GM18873 (cell line): ENCODE results near the gene DOCK6.

ENCODE experiments used
- ATAC-seq: cut with Tn5 transposase; IDR thresholded peaks from one replicate; pipeline ENCODE4 v1.9.1; 2021; ENCODE audit warnings: mild to moderate bottlenecking, moderate library complexity, moderate number of reproducible peaks; ENCODE audit not compliant: unreplicated experiment, low FRiP score

Gene DOCK6

GRCh38 chr19:11247934-11248333 lies 14.4 kb downstream of the DOCK6 start:
- no peak for ATAC-seq

DNA sequence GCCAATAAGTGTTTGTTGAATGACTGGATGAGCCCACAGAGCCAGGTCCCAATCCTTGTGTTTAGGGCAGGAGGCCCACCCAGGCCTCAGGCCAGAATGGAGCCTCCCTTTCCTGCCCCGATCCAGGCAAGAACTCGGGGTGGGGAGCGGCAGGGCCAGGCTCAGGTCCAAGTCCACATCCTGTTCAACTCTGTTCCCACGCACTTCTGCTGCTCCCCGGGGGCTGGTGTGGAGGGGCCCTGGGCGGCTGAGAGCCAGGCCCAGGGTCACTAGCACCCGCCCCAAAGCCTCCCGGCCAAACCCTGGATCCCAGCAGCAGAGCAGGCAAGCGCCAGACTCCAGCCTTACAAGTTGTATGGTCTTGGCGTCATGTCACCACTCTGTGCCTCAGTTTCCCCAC lies 14.9 kb downstream of the DOCK6 start:
- no peak for ATAC-seq

DNA sequence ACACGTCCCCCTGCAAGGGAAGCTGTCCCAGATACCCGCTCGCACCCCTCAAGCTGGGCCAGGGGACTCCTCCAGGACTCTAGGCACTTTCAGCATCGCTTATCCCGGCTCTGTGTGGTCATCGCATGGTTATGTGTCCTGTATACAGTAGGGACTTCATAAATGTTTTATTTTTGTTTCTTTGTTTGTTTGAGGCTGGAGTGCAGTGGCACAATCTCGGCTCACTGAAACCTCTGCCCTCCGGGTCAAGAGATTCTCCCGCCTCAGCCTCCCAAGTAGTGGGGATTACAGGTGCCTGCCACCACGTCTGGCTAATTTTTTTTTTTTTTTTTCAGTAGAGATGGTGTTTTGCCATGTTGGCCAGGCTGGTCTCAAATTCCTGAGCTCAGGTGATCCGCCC lies 15.4 kb downstream of the DOCK6 start:
- ATAC-seq: no peak

DNA sequence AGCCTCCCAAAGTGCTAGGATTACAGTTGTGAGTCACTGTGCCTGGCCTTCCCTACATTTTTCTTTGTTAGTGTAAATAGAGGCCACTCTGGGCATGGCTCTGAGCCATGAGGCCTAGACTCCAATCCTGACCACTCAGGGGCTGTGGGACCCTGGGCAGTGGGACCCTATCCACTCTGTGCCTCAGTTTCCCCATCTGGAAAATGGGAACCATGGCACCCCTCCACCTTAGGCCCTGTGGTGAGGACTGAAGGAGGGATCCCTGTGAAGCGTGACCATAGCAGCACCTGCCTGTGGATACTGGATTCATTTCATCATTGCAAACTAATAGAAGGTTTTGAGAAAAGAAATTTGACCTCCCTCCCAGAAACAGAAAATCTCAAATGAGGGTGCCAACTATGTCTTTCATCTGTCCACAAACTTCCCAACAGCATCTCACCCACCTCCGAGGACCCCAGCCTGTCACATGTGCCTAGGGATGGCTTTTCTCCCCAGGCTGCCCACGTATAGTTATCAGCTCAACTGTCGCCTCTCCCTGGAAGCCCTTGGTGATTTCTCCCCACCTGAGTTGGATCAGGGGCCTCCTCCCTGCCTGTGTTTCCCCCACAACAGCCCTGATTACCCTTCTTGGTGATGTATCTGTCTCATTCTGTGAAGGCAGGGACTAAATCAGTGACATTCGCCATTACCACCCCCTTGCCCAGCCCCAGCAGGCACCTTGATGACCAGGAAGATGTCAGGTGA lies 17.3 kb downstream of the DOCK6 start:
- ATAC-seq: no peak

DNA sequence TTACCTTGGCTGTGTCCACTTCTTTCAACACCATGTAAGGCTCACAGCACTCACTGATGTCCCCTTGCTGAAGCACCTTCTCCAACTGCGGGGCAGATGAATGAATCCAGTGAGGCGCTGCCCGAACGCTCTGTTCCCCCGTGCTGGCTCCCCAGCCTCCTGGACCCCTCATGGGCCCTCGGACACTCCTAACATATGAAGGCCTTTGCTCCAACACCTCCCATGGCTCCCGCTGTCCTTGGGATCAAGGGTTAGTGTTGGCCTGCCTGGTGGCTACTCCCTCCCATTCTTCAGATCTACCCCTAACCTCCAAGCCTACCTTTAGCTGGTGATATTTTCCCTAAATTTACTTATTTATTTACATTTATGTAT lies 18.5 kb downstream of the DOCK6 start:
- ATAC-seq: no peak

DNA sequence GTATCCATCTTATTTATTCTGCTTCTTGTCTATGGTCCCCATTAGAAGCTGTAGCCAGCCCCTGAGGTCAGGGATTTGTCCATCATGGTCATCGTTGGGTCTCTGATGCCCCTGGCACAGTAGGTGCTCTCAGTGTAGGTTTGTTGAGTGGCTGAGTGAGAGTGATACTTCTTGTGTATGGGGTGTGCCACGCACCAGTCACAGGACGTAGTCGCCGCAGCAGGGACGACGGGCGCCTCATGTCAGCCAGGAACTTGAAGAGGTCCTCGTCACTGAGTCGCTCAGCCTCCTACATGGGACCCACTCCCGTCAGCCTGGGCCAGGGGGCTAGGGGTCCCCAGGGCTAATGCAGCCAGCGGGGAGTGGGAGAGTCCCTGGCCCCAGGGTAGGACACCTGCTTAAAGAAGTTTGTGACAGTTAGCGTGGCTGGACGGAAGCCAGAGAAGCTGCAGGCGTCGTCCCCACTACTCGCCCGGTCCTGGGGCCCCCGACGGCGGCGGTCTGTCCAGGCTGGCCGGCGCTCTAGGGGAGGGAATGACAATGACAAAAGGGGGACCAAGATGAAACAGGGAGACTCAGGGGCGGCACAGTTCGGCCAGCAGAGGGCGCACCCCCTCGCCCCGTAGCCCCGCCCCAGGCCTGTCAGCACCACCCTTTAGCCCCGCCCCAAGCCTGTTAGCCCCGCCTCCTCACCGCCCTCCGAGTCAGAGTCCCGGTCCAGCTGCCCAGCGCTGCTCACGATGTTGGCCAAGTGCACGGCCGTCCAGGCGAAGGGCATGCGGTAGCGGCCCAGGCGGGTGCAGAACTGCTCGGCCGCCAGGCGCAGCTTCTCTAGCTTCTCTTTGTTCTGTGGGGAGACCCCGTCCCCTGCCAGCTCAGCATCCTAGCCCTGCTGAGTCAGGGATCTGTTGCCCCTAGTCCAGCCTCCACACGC lies 19.2 kb downstream of the DOCK6 start:
- no peak for ATAC-seq

DNA sequence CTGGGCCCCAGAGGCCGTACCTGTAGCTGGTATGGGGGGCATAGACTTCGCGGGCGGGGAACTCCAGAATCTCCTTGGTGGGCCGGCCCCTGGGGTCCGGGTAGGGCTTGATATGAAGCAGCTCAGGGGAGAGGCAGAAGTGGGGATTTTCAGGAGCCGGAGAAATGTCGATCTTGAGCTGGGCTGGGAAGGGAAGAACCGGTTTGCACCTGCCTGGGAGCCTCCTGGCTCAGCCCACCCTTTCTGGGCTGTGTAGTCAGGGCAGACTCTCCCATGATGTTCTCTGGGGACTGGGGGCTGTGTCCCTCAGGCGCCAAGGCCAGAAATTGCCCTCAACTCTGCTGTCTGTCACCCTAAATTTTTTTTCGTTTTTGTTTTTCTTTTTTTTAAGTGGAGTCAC lies 20.3 kb downstream of the DOCK6 start:
- ATAC-seq: no peak

- no peak for ATAC-seq
These were observed 22.3 kb downstream of the DOCK6 start for GRCh38 chr19:11240008-11240444.

DNA sequence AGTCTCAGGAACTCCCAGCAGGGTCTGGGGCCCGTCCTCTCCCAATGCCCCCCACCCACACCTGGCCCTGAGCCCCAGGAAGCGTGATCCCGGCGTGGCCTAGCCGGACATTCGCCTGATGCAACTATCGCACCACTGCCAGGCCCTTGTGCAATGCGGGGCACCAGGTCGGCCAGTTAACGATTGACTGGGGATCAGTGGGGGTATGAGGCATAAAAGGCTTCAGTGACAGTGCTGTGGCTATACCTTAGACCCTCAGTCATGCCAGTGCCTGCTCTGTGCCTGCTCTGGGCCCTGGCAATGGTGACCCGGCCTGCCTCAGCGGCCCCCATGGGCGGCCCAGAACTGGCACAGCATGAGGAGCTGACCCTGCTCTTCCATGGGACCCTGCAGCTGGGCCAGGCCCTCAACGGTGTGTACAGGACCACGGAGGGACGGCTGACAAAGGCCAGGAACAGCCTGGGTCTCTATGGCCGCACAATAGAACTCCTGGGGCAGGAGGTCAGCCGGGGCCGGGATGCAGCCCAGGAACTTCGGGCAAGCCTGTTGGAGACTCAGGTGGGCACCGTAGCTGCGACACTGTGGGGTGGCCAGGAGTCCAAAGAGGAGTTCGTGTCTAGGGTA lies 22.8 kb downstream of the DOCK6 start, which contains the start of gene ANGPTL8:
TSS of gene ANGPTL8 (plus strand) at position 243 of the 624 bp plus-strand sequence. CDS start at position 262, 19 bp downstream.
- no peak for ATAC-seq

DNA sequence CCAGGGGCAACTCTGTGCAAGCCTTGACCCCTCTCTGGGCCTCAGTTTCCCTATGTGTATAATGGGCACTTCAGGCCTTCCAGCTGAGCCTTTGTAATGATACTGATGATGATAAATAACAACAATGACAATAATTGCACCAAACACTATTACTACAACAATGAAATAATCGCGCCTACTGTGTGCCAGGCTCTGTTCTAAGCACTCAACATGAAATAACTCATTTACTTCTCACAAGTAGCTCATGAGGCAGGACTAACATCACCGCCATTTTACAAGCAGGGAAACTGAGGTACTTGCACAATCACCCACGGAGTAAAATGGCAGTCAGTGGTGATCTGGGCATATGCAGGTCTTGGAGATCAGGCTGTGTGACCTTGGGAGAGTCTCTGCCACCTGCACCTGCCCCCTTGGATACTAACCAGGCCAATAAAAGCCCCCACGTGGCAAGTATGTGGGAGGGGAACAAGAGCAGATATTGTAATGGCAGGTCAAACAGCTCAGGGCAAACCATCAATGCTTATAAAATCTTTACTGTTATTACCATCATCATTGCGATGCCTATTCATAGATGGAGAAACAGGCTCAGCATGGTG lies 23.4 kb downstream of the DOCK6 start:
- ATAC-seq: no peak

GRCh38 chr19:11238041-11238440 lies 24.3 kb downstream of the DOCK6 start:
- ATAC-seq: no peak

GRCh38 chr19:11237321-11237720 lies 25.0 kb downstream of the DOCK6 start:
- ATAC-seq: no peak

- no peak for ATAC-seq
These were observed 25.7 kb downstream of the DOCK6 start for GRCh38 chr19:11236324-11237301.

DNA sequence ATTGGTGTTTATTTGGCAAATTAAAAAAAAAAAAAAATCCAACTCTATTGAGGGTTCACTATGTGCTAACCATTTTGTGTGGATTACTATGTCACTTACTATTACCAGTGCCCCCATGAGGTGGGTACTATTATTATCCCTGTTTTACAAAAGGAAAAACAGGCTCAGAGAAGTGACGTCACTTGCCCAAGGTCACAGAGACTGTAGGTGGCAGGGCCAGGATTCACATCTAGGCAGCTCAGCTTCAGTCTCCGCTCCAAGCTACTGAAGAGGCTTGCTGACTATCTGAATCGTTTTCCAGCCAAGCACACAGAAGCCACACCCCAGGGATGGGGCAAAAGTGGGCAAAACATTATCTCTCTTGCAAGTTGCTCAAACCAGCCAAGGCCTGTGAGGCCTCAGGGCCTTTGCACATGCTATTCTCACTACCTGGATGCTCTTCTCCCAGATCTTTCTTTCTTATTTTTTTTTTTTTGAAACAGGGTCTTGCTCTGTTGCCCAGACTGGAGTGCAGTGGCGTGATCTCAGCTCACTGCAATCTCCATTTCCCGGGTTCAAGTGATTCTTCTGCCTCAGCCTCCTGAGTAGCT lies 27.7 kb downstream of the DOCK6 start:
- no peak for ATAC-seq

DNA sequence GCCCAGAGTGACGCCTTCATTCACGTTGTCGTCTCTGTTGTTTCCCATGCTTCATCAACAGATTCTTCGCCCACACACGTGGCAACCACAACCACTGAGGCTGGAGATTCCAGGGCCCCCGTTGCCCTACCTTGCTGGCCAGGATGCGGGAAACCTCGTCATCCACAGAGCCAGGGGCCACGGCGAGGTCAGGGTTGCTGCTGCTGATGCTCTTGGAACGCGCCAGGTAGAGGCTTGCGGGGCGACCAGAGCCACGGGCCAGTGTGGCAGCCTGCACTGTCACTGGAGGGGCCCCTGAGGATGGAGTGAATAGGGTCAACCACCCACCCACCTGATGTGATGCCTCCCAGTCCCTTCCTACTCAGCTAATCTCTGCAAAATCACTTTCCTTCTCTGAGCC lies 29.3 kb downstream of the DOCK6 start:
- ATAC-seq: no peak

GRCh38 chr19:11232555-11232954 lies 29.8 kb downstream of the DOCK6 start:
- ATAC-seq: no peak

DNA sequence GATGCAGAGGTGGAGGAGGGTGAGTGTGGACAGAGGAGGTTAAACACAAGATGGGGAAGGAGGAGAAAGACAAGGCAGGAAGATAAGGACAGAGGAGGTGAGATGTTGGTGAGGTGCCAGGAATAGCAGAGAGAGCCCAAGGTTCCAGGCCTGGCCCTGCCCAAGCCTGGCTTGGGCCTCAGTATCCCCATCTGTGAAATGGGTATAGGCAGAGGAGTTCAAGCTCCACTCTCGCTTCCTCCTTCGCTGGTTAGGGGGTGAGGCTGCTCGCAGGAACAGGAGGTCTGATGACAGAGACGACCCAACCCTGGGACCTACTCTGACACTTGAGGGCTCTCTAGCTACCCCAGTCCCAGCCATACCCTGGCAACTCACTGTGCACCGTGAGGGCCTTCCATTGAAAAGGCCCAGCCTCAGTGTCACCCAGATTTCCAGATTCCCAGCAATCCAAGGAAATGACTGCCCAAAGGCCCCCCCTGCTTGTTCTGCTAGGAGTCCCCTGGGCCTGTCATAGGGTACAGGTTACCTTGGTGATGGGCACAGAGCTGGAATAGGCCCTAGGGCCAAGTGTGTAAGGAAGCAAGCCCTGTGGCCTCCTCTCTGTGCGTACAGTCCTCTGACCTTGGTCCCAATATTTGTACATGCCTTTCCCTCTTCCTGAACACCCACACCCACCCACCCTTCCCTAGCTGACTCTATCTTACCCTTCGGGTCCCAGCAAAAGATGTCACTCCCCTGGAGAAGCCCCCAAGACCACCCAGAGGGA lies 31.5 kb downstream of the DOCK6 start:
- no peak for ATAC-seq

DNA sequence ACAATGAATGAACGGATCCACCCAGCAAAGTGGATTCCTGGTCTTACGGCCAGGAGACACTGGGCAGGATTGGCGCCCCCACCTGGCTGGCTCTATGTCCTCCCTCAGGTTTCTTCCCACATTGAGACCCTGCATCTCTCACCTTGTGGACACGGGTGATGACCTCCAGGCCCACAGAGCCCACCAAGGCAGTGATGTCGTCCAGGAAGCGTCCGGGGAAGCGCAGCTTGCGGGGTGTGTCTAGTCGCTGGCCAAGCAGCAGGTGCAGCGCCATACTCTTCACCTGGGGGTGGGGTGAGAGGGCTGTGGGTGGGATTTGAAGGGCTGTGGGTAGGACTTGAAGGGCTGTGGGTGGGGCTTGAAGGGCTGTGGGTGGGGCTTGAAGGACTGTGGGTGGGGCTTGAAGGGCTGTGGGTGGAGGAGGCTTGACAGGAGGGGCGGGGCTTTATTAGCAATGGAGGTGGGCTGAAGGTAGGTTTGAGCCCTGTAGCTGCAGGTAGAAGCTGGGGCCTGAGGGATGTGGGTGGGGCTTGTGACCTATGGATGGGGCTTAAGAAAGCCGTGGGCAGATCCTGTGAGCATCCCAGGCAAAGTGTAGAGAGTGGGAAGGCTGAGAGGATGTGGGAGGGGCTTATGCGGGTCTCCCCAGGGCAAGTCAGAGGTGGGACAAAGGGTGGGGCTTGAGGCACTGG lies 35.0 kb downstream of the DOCK6 start:
- no peak for ATAC-seq
